COLO829 (cell line): ENCODE data around the gene RNASE3.
"Not testable (repeated sequence)": the region's sequence is repeated elsewhere in the genome, so short reads cannot be mapped to it uniquely, and the experiment has no call there.

Experiments
- DNase-seq: peaks from one replicate; pipeline ENCODE4 v3.0.0; 2012; ENCODE audit warnings: low spot score

Gene RNASE3

DNA sequence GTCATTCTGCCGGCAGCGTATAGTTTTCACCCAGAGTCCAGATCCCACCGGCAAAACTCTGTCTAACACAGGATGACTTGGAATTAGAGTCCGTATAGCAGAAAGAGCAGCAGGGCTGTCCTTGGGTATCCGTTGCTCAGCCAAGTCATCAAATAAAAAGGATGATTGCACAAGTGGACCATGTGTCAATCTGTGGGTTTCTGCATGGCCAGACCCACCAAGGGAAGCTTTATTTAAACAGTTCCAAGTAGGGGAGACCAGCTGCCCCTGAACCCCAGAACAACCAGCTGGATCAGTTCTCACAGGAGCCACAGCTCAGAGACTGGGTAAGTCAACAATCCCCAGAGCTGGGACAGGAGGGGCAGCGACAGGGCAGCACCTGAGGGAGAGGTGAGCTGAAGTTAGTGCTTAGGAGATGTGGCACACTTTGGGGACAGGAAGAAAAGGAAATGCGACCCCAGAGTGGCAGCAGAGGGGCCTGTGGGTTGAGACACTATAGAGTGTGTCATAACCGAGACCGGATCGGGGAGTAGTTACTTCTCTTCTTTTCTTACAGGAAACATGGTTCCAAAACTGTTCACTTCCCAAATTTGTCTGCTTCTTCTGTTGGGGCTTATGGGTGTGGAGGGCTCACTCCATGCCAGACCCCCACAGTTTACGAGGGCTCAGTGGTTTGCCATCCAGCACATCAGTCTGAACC is at the start of gene RNASE3:
RNASE3 (plus strand) TSS at position 260 of the 700 bp plus-strand sequence; CDS start at position 562, 302 bp downstream.
- not testable (repeated sequence) for DNase-seq

DNA sequence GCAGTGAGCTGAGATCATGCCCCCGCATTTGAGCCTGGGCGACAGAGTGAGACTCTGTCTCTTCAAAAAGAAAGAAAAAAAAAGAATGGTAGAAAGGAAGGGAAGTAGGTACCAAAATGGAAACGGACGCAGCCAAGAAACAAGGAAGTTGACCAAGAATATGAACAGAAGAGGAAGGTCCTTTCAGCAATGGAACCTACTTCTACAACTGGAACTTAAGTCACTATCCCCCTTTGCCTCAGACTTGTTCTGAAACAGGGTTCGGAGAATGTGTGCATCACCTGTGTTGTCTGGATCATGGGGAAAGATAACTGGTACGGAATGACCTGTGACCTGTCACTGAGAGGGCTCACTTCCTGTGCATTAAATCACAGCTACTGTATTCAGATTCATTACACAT is 44.6 kb upstream of the RNASE3 start:
- no peak for DNase-seq

DNA sequence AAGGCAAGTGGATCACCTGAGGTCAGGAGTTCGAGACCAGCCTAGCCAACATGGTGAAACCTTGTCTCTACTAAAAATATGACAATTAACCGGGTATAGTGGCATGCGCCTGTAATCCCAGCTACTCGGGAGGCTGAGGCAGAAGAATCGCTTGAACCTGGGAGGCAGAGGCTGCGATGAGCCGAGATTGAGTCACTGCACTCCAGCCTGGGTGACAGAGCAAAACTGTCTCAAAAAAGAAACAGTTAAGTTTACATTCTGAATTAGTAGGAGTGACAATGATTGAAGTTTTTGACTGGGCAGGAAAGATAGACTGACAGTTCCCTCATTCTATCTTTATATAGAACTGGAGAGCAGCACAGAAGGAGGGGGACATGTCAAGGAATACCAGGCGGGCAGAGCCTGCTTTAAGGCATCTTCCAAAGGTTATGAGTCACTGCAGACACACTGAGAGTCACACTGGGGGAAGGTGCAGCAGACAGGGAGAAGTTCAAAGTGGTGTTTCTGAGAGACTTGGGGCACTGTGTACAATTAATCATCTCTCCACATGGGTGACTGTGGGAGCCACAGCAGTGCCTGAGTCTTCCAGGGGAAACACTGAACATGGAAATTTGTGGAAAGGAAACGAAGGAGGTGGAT is 42.8 kb upstream of the RNASE3 start:
- DNase-seq = peak; percentile 85

DNA sequence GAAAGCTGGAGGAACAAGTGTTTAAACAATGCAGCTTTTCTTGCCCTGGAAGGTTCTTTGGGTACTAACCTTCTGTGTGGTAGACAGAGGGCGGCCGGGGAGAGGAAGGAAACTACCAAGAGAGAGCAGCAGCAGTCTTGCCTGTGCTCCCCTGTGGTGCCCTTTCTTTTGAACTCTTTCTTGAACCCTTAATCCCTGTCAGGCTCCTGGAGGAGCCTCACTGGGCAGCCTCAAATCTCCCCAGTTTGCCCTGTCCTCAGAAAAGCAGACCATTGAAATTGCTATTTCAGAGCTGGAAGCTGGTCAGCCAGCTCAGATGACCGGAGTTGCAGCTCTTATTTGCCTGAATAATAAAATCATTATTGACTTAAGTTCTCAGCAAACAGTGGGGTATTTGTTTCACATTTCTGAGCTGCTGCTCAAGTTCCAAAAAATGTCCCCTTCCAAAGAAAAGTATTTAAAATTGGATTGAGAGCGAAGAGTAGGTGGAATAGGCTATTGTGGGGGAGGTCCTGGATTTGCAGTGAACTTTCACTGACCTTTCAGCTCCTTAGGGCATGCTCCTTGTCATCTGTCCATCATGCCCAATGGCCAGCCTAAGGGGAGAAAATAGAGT is 42.1 kb upstream of the RNASE3 start:
- peak; percentile 85 for DNase-seq

DNA sequence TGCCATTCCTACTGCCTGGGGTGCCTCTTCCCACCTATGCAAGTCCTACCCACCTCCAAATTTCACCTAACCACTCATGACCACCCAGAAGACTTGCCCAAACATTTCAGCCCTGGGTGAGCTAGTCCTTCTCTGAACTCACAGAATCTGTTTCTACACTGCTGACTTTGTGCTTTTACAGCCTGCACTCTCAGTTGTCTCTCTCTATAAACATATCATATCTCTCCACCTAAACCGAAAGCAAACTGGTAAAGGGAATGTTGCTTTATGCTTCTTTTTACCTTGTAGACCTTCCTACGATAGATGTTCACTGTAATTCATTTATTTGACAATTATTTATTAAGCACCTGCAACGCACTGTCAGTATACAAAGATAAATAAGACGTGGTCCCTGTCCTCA is 38.1 kb upstream of the RNASE3 start:
- no peak for DNase-seq

DNA sequence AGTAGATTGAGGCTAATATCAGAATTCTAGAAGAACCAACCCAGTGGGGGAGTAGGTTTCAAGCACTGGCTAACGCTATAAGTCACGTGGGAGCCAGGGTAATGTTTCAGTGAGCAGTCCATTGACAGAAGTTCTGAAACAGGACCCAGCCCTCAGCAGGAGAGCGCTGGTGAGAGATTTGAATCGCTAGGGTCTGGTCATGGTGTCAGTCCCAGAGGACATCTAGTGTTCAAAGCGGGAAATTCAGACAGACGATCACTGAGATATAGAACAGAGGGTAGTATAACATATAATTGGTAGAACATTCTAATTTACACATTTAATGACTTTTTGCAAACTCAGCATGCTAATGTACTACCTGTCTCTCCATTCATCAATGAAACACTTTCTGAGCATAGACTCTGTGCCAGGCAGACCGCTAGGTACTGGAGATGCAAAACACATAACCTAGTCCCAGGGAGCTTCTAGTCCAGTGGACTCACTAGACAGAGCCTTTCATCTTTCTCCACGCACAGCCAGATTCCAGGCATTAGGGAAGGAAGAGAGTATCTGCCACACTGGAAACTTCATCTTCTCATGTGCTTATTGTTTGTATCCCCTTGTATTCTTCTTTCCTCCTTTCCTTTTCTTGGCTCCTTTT is 35.4 kb upstream of the RNASE3 start:
- peak; percentile 86 for DNase-seq

DNA sequence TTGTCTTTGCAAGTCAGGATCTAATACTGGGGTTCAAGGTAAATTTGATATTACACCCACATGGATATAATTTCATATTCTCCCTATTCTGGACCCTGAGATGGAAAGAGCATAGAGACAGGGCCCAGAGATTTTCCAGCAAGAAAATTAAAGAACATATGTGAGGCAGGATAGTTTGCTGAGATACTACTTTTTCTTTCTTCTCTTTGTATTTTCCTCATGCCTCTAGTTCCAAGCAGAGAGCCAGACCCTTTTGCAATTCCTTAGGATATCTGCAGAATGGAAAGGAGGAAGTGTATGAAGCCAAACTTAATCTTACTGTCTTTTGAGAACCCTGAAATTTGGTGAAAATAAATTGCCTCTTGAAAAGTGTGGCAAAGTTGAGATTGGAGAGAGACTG is 34.0 kb upstream of the RNASE3 start:
- no peak for DNase-seq

DNA sequence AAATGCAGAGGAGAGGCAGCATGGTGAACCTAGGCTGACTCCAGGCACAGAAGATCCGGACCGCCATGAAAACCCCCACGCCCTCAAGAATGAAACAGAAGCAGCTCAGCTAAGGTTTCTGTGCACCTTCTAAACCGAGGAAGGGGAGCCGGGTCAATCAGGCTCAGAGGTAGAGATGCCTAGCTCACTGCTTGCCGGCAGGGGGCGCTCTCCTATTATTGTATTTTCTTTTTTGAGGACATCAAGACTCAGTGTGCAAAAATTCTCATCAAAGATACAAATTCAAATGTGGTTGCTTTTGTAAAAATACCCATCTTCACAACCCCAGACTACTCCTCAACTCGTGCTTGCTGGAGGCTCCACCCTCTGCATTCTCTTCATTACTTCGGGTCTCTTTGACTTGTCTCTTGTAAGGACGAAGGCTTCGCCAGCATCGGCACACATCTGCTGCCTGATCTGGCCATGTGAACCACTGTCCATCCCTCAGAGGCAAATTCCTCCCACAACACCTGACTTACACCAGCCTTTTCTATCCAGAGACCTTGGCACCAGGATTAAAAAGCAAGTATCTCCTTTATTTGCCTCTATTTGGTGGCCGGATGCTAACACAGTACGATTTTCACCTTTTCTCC is 33.4 kb upstream of the RNASE3 start:
- peak; percentile 50 for DNase-seq

DNA sequence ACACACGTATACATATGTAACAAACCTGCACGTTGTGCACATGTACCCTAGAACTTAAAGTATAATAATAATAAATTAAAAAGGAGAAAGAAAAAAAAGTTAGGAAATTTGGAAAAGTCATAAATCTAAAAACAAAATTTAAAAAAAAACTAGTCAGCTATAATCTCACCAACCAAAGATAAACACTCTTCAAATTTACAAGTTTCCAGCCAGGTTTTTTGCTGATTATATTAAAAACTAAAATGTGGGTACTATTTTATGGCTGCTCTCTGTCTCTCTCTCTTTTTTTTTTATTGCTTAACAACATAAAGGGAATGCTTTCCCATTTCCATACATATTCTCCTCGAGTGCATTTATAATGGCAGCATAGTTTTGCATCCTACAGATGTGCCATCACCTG is 25.0 kb upstream of the RNASE3 start:
- no peak for DNase-seq

DNA sequence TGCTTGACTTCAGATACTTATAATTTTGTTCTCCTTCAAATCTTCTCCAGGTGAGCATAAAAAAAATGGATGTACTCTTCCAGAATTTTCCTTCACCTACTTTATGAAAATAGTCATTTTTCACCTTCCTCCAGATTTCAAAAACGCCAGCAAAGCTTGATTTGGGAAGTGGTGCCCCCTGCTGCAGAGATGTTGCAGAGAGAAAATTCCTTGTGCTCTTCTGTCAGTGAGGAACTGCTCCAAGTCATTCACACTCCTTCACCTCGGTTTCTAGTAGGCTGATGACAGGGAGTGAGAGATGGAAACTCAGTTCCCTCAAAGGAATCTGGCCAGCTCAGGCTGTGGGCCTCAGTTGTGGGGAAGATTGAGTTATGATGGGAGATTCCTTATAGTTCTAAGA is 24.2 kb upstream of the RNASE3 start:
- DNase-seq = no peak

DNA sequence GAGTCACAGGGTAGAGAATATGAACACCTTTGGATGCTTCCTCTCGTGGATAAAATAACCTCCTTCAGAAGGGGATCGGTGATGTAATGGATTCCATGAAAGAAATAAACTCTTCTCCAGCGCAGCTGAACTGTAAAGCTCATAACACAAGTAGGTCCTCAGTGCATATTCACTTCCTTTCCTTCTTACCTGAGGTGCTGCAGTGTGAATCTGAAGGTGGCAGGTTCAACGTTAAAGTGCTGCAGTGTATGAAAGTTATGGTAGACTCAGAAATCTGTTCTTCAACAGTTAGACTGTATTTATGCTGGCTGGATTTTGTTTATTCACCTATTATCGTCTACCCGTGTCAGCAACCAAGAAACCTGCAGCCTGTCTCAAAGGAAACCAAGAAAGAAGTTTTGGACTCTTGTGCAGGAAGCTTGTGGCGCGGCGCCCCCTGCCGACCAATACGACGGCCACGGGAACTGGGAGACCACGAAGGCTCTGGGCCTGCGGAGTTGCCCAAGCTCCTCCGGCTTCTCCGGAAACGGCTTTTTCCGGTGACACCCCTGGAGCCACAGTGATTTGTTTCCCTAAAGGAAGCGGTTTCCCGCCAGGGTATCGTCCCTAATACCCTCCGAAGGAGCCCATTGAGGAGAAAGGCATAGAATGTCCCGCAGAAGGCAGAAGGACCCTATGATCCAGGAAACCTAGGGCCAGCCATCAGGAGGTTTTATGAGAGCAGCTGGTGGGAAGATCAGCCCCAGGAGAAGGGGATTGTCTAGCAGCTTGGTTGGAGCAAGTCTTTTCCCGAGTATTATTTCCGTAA is 17.6 kb upstream of the RNASE3 start:
- peak; percentile 77 for DNase-seq

DNA sequence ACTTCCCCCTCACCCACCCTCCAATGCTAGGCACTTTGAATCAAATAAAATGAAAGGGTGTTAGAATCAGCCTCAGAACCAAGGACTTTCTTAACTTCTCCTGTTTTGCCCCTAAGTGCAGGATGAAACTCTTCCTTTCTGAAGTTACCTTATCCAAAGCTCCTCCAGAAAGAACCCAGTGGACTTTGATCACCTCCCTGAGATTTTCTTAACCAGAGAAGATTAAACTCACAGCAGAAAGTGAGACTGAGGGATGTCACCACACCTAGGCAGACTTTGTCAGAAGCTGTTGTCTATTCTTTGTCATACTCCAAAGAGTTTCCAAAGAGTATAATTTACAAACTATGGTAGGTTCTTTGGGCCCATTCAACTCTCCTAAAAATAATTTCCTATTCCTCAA is 14.2 kb upstream of the RNASE3 start:
- no peak for DNase-seq

DNA sequence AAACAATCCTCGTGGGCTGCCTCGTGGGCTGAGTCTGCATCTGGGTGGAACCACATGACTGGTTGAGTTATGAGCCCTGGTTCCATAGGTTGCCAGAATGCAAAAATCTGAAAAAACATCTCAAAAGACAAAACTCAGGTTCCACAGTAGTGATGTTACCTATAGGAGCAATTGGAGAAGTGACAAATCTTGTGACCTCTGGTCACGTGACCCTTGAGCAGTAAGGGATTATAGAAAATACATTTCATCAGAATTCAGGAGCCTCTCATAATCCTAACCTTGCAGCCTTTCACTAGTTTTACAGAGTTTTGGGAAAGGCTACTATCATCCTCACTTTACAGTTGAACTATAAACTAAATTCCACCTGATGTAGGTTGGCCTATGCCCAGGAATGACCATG is 12.5 kb upstream of the RNASE3 start:
- no peak for DNase-seq

DNA sequence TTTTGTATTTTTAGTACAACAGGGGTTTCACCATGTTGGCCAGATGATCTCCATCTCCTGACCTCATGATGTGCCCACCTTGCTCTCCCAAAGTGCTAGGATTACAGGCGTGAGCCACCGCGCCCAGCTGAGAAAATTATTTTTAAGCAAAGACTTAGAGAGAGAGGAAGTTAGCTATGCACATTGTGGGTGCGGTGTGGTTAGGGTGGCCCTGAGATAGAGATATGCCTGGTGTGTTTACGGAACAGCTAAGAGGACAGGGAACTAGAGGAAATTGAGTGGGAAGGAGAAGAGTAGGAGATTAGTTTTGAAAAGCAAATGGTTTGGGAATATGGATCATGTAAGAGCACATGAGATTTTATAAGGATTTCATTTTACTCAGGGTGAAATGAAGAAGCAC is 10.0 kb upstream of the RNASE3 start:
- DNase-seq = not testable (repeated sequence)

DNA sequence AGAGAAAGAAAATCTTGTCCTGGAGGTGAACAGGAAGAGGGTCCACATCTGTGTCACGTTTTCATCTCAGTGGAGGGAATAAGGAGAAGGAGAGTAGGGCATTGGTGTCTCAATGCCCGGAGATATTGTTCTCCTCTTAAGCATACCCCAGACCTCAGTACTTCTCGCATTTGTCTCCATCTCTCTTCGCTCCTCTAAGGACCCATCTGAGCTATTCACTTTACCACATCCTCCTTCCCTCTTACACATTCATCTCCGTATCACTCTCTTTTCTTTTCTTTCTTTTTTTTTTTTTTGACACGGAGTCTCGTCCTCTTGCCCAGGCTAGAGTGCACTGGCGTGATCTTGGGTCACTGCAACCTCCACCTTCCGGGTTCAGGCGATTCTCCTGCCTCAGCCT is 8.4 kb upstream of the RNASE3 start:
- not testable (repeated sequence) for DNase-seq

DNA sequence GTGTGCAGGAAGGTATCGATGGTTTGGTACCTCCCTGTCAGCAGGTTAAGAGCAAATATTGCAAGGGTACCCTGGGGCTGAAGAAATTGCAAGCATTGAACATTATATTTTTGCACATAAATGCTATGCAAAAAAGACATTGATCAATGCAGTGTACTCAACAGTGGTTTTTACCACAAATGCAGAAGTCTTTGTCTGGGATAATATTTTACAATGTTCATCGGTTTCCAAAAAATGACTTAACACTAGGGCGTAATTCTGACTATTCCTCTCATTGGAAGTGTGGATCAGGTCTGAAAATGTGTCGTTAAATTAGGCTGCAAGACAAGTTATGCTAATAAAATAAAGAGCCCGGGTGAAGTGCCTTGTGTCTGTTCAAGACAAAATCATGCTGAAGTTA is 2.8 kb upstream of the RNASE3 start:
- not testable (repeated sequence) for DNase-seq

DNA sequence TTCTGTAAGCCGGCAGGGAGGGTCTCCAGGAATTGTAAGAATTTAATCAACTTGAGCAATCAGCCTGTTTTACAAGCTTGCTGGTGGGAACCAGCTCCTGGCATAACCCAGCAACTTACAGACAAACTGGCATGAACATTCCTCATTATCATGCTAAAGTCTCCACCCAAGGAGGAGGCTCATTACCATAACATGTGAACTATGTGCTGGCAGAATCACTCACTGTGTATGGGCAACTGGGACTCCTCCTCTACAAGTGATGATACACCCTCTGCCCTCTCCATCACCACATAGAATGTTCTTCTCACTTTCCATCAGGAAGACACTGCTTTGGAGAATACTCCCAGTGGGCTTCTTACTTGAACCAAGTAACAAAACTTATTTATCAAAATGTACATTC is 4.1 kb downstream of the RNASE3 start:
- DNase-seq = not testable (repeated sequence)

DNA sequence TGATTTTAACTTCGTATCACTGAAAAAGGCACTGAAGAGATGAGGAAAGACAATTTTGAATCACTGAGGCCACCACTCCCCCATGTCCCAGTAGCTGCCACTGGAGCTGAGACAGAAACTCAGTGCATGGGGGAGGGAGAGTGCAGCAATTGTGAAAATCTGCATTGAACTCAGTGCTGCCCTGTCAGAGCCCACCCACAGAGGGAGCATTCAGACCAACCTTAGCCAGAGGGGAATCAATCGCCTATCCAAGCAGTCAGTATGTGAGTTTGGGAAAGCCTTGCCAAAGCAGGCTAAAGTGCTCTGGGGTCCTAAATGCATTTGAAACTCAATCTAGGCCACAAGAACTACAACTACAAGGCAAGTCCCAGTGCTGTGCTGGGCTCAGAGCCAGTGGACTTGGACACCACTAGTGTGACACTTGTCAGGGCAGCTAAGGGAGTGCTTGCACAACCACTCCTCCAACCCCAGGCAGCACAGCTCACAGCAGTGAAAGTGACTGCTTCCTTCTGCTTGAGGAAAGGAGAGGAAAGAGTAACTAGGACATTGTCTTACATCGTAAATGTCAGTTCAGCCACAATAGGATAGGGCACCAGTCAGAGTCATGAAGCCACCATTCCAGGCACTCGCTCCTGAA is 13.3 kb downstream of the RNASE3 start:
- no peak for DNase-seq

DNA sequence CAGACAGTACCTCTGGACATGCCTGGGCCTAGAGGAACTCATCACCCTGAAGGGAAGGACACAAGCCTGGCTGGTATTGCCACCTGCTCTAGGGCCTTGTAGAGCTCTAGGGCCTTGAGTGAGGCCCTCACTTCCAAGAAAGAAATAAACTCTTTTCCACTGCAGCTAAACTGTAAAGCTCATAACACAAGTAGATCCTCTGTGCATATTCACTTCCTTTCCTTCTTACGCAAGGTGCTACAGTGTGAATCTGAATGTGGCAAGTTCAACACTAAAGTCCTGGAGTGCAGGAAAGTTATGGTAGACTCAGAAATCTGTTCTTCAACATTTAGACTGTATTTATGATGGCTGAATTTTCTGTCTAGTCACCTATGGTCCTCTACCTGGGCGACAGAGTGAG is 14.5 kb downstream of the RNASE3 start:
- DNase-seq = no peak

DNA sequence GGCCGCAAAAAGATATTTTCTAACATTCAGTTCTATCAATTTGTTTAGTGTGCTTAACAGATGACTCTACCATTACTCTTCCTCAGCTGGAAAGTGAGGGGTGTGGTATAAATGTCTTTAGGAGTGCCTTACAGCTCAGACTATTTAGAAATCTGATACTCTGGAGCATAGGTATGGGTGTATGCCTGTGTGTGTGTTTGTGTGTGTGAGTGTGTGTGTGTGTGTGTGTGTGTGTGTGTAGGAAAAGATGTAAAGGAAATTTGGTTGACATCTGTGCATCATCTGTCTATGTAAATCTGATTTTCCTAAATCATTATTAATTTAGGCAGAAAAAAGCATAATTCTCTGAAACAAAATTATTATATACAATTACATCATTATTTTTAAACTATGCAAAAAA is 16.0 kb downstream of the RNASE3 start:
- DNase-seq = no peak

DNA sequence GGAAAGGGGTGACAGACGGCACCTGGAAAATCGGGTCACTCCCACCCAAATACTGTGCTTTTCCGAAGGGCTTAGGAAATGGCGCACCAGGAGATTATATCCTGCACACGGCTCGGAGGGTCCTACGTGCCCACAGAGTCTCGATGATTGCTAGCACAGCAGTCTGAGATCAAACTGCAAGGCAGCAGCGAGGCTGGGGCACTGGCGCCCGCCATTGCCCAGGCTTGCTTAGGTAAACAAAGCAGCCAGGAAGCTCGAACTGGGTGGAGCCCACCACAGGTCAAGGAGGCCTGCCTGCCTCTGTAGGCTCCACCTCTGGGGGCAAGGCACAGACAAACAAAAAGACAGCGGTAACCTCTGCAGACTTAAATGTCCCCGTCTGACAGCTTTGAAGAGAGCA is 19.6 kb downstream of the RNASE3 start:
- DNase-seq = not testable (repeated sequence)
